Erythroblast (primary cell): Measurements from ENCODE around the gene FLNA.

Experiments used
- GATA1 ChIP-seq: IDR thresholded peaks from 2 replicates; pipeline ENCODE4 v1.6.1; 2011; ENCODE audit warnings: low read depth, mild to moderate bottlenecking, control low read depth, low read length, moderate library complexity
- POLR2A ChIP-seq: IDR thresholded peaks from 2 replicates; pipeline ENCODE4 v1.6.1; 2011; ENCODE audit warnings: mild to moderate bottlenecking, low read length

DNA sequence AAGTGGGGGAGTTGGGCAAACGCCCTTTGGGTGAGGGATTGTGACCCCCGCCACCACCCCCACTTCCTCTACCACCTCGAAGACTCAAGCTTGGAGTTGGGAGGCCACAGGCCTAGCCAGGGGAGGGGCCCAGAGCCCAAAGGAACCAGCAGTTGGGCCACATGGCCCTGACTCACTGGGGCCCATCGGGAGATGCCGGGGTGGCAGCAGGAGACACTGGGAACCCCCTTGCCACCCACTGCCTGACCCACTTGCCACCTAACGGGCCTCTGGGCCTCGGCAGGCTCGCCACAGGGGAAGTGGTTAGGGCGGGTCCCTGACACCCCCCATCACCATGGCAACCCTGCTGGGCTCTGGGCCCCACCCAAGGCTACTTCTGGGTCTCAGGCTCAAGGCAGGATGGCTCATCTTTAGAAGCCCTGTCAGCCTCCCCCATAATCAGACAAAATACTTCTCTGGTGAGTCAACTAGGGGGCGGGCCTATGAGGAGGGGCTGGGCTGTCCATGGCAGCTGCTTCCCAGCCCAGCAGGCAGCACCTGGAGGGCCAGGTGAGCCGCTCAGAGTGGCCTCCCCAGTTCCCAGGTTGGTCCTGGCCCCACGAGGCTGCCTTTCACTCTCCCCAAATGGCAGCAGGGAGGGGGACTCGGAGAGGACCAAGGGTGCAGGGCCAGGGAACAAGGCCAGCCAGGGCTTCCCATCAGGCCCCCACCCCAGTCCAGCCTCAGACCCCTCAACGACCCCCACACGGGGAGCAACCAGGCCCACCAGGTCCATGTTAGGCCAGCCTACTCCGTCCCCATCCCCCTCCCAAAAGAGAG, 5.6 kb downstream of the FLNA start:
- peak; percentile 58 for TF ChIP-seq POLR2A
- no peak for TF ChIP-seq GATA1
